Cardiac fibroblast (primary cell): ENCODE data around the gene YLPM1.

Experiments used
- DNase-seq, 2 donors: peaks; one replicate each; pipeline versions ENCODE4 v3.0.0 to v3.0.0-alpha.2; 2010; ENCODE audit warnings: low read depth in 2 of 2
- H3K4me3 ChIP-seq, 2 donors: replicated peaks in 1 of 2; 1 replicate in 1 of 2; 2 replicates in 1 of 2; pipeline ENCODE4 v1.5.1; 2011; ENCODE audit warnings: low read depth in 2 of 2, low read length in 2 of 2, mild to moderate bottlenecking in 2 of 2, moderate library complexity in 1 of 2
- CTCF ChIP-seq: IDR thresholded peaks from one replicate; pipeline ENCODE4 v1.5.1; 2011; ENCODE audit warnings: low read depth, mild to moderate bottlenecking, low read length, inconsistent platforms

YLPM1 gene

GRCh38 chr14:74804219-74804825, 41.2 kb downstream of the YLPM1 start:
- H3K4me3 ChIP-seq: no peak overlapping the region
- DNase-seq: peak; percentile 81
- TF ChIP-seq CTCF: peak; percentile 77

- no peak for TF ChIP-seq CTCF
- no peak overlapping the region for H3K4me3 ChIP-seq
- no peak for DNase-seq
These were observed 44.9 kb downstream of the YLPM1 start for GRCh38 chr14:74807853-74808545.

- TF ChIP-seq CTCF: no peak
- no peak overlapping the region for H3K4me3 ChIP-seq
- no peak for DNase-seq
These were observed 53.0 kb downstream of the YLPM1 start for GRCh38 chr14:74816124-74816523.

GRCh38 chr14:74820288-74820687, 57.2 kb downstream of the YLPM1 start:
- no peak for TF ChIP-seq CTCF
- no peak overlapping the region for H3K4me3 ChIP-seq

GRCh38 chr14:74821267-74821915, 58.3 kb downstream of the YLPM1 start:
- no peak for TF ChIP-seq CTCF
- no peak for DNase-seq
- H3K4me3 ChIP-seq: no peak overlapping the region

More at GRCh38 chr14:74820288-74820687, 57.2 kb downstream of the YLPM1 start:
- no peak for DNase-seq

GRCh38 chr14:74824997-74825396, 61.9 kb downstream of the YLPM1 start:
- DNase-seq: peak; percentile 48 to 71

More at GRCh38 chr14:74824997-74825396, 61.9 kb downstream of the YLPM1 start:
- no peak for TF ChIP-seq CTCF
- no peak overlapping the region for H3K4me3 ChIP-seq
